Adrenal gland (tissue), 5 donors: Measurements from ENCODE around the gene TMEM132D.

ENCODE experiments used
- CTCF ChIP-seq, 6 experiments: fragments of 450-650 bp in 4 of 6; fragments of 200-600 bp in 2 of 6; sonication (generic) in 1 of 6; IDR thresholded peaks; 1 replicate in 5 of 6; 2 replicates in 1 of 6; pipeline versions ENCODE4 v1.5.1 to v1.8.0; 2016 to 2021; ENCODE audit warnings: antibody characterized with exemption in 6 of 6, mild to moderate bottlenecking in 2 of 6, moderate library complexity in 1 of 6
- POLR2A ChIP-seq, 2 donors: fragments of 450-650 bp; IDR thresholded peaks; one replicate each; pipeline ENCODE4 v1.6.1; 2017; ENCODE audit warnings: antibody characterized with exemption in 2 of 2, mild to moderate bottlenecking in 2 of 2, moderate library complexity in 1 of 2
- donor health status: DM: no; HTN: no; CAD: no.

- TF ChIP-seq POLR2A (IDR thresholded peaks at IDR 0.05), result no peak
- TF ChIP-seq CTCF (IDR thresholded peaks at IDR 0.05), result no peak
Observed at GRCh38 chr12:129079719-129080118, 824.1 kb downstream of the TMEM132D start.
